ENCODE data around the gene P3H4.

DNA sequence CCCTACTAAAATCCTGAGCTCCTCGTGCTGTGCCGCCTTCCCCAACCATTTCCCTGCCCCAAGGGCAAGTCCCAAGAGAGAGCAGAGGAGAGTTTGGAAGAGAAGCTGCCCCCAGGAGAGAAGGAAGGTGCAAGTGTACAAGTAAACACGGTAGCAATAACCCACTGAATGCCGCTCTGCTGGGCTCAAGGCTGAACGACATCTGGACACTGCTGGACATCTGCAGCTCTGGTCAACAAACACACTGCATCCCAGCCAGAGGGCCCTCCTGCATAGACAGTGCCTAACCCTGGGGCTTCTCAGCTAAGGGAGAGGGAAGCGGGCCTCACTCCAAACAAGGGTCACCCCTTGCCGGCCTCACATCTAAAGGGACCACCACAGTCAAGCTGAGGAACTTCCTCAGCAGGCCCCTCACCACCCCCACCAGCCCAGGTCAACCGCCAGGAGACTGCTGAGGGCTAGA is 38.0 kb downstream of the P3H4 start:
- TF ChIP-seq, protein P1, sequence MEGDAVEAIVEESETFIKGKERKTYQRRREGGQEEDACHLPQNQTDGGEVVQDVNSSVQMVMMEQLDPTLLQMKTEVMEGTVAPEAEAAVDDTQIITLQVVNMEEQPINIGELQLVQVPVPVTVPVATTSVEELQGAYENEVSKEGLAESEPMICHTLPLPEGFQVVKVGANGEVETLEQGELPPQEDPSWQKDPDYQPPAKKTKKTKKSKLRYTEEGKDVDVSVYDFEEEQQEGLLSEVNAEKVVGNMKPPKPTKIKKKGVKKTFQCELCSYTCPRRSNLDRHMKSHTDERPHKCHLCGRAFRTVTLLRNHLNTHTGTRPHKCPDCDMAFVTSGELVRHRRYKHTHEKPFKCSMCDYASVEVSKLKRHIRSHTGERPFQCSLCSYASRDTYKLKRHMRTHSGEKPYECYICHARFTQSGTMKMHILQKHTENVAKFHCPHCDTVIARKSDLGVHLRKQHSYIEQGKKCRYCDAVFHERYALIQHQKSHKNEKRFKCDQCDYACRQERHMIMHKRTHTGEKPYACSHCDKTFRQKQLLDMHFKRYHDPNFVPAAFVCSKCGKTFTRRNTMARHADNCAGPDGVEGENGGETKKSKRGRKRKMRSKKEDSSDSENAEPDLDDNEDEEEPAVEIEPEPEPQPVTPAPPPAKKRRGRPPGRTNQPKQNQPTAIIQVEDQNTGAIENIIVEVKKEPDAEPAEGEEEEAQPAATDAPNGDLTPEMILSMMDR (IDR thresholded peaks at IDR 0.05; ENCODE audit: low read depth, low read length), result no peak
- no peak for TF ChIP-seq EZH2phosphoT487 (IDR thresholded peaks at IDR 0.05; ENCODE audit: low read depth)

Measured in OCI-LY3 (cell line).